Endometrial microvascular endothelial cells (primary cell): ENCODE data around the gene RUNDC1. TPM values are rescaled to one million over a fixed set of nuclear protein-coding genes. Genes with fewer than 3 reads are reported as not detected.

Experiments used
- in situ Hi-C: cut with HindIII; loops from 2 replicates; pipeline ENCODE4 v1.10.0; 2017; ENCODE audit warnings: low sequenced_read_pairs, low pct_unique_long_range_greater_than_20kb; ENCODE audit errors: inconsistent ontology term
- total RNA-seq: library from RNA; depleted of rRNA; stranded (reverse); fragments of >200 nt; gene quantifications from one replicate; pipeline ENCODE4 v1.2.3, GENCODE V29; 2015; ENCODE audit errors: inconsistent ontology term

Gene RUNDC1
- total RNA-seq, 1 donor from 2014 or later, result 7.3 TPM

DNA sequence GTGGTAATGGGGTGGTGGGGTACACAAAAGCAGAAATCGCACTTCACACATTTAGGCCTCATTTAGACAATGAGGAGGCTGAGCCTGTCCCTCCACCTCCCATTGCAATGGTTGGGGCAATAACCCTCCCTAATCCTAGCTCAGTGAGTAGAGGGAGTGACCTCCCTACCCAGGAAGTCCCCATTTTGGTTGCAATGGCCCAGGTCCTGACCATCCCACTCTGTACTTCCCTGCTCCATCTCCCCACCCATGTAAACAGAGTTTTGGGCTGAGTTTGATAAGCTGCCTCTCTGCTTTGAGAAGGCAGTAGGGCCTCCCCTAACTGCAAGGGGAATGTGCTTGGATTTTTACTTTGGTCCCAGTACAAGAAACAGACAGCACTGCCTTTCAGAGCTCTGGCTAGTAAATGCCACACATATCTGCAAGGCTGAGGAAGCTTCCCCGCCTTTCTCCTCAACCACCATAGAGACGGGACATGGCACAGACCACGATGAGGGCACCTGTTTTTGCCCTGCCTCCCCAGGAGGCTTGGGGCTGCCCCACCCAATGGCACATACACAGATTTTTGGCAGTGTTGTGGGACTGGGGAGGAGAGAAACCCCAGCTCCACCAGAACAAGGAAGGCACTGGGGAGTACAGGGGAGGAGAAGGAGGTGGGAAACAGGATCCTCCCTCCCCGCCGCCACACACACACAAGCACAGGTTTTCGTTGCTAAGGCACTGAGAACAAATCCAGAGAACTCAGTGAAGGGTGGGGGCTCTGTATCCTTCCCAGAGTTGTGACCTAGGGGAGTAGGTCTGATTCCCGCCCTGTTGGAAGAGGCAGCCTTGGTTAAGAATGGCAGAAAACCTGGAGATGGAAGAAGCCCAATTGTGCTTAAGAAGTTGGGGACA is 34.5 kb downstream of the RUNDC1 start:
- in situ Hi-C loops, result no loop called here

- in situ Hi-C loops, result no loop called here
Observed at GRCh38 chr17:43015579-43015978, 35.2 kb downstream of the RUNDC1 start.

DNA sequence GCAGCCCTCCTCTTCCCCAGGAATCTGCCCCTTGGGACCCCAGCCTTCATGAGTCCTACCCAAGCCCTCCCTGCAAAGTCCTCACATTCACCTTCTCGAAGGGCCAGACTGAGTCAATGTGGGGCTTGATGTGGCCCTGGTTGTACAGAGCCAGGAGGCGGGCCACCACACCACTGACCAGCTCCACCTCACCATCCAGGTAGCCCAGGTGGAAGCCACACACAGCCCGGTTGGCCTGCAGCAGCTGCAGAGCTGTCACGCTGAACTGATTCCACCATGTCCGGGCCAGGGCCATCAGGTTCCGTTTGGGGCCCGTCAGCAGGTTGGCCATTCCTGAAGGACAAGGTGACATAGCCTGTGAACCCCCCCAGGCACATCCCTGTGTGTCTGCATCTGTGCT is 35.9 kb downstream of the RUNDC1 start:
- in situ Hi-C loops, result no loop called here

DNA sequence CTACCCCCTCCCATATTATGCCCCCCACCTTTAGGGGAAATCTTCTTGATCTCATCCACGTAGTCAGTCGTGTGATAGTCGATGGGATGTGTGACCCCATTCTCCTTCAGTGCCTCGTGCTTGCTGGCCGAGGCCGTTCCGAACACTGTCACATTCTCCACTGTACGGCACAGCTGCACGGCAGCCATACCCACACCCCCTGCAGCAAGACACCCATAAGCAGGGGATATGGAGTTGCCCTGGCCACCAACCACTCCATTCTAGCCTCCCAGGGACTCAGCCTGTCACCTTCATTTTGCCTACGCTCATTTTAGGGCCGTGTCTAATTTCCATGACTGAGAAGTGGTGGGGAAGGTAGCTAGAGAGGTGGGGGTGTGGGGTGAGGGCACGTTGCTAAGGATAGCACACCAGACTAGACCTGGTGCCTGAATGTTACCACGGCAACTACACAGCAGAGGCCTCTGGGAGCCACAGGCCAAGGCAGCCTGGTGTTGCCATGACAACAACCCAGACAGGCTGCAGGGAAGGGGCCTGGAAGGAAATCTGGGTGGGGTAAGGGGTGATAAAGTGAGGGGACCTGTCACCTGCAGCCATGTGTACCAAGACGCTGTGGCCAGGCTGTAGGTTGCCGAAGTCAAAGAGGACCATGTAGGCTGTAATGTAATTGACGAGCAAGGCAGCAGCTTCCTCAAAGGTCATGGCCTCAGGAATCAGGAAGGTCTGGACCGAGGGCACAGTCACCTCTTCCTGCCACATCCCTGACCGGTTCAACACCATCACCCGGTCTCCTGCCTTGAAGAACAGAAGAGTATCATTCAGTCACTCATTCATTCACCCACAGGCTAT is 37.9 kb downstream of the RUNDC1 start:
- in situ Hi-C loops, result no loop called here

DNA sequence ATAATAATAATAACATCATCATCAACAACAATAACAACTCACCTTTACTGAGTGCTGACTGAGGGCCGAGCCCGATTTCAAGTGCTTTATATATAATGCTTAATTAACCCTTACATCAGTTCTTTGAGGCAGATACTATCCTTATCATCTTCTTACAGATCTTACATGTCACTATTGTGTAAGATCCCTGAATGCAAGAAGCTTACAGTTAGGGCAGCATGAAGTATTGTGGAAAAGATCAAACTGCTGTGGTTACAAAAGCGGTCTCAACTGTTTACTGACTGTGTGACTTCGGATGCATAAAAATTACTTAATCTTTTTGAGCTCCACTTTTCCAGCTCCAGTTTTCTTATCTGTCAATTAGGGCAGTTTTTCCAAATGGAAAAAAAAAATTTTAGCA is 38.6 kb downstream of the RUNDC1 start:
- in situ Hi-C loops, result no loop called here

- in situ Hi-C loops, result no loop called here
Observed at GRCh38 chr17:43019418-43019817, 39.1 kb downstream of the RUNDC1 start.

DNA sequence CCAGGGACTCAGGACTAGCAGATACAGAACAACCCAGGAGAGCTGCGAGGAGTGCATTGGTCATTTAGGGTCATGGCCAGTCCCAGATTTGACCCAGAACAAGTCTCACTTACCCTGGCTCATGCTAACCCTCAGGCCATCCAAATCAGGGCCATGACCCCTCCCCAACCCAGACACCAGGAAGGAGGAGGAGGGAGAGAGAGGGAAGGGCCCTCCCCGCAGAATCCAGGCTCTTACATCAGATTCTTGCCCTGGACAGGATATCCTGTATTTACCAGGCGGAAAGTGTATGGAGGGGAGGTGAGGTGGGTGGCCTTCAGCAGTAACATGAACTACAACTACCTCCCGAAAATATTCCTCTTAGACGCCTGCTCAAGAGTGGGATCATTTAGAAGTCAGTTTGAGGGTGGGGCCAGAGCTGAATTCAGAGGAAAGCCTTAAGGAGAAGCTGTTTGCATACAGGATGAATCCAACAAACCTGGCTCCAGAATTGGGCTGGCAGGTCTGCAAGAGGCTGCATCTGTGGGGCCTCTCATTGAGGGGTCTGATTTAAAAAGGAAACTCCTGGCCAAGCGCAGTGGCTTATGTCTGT is 39.8 kb downstream of the RUNDC1 start:
- in situ Hi-C loops, result no loop called here

GRCh38 chr17:43020789-43021740 is 40.7 kb downstream of the RUNDC1 start:
- in situ Hi-C loops, result no loop called here

DNA sequence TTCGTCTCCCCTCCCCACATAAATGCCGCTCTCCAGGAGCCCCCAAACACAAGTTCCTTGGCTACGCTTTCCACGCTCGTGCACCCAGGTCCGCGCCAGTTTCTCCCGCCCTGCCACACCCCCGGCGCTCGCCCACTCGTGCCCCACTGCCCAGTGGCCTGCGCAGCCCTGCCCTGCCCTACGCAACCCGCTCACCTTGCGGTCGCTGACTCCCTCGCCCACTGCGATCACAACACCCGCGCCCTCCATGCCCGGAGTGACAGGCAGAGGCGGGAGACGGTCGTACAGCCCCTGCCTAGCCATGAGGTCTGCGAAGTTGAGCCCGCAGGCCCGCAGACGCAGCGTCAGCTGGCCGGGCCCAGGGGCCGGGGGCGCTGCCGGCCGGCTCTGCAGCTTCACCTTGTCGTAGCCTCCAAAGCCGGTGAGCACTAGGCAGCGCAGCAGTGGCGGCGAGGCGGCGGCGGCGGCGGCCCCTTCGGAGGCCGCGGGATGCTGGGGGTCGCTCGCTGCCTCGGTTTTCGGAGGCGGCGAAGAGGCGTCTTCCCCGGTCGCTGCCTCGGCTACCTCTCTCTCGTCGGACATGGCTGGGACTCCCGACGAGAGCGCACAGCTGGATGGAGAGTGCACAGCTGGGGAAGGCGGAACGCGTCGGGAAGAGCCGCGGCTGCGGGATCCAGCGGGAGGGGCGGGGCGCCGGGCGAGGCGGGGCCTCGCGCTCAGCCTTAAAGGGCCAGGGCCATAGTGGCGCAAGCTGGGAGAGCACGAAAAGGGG is 41.6 kb downstream of the RUNDC1 start, which contains the start of gene VAT1:
Gene VAT1 (minus strand): TSS at position 645 of the 772 bp plus-strand sequence. CDS start 63 bp downstream, at position 582.
- in situ Hi-C loops, result no loop called here

DNA sequence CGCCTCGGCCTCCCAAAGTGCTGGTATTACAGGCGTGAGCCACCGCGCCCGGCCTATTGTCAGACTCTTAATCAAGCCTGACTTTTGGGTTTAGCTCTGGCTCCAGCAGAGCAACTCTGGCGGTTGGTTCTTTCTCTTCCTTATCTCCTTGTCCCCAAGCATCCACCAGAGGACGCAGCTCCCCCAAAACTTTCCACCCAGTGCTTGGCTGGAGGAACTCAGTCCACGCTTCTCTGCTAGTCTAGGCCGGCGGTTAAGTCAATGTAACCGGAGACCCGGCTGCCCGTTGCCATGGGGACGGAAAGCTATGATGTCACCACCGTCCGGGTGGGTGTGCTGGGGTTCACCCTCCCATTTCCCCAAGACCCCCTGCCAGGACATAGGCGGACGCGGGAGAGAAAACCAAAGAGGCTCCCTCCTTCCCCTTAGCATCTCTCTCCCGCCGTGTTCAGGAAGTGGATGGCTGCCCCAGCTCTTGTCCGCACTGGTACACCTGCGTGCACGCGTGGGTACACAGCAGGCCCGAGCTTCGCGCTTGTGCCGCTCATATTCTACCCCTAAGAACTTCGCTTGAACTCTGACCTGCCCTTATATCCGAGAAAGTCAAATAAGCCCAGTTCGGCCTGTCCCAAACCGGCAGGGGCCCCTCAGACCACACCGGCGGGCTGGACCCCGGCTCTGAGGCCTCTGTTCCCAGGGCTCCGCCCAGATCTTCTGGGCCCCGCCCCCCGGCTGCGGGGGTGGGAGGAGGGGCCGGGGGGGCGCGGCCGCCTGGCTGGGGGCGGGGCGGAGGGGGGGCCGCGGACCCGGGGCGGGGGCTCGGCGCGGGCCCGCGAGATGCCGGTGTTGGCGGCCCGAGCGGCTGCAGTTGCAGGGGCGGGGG is 44.3 kb downstream of the RUNDC1 start, which contains the start of gene RND2:
Gene RND2 (plus strand): TSS at position 825 of the 883 bp plus-strand sequence. CDS start 117 bp downstream, outside the sequence.
- in situ Hi-C loops, result no loop called here

DNA sequence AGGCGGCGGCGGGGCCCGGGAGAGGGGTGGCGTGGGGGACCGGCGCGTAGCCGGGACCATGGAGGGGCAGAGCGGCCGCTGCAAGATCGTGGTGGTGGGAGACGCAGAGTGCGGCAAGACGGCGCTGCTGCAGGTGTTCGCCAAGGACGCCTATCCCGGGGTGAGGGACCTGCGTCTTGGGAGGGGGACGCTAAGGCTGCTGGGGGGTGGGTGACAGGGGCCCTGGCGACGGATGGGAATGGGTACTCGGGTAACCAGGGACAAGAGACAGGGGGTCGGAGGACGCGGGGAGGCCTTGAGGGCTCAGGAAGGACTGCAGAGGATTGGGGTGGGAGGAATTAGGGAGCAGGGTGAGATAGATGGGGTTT is 44.9 kb downstream of the RUNDC1 start:
- in situ Hi-C loops, result no loop called here

DNA sequence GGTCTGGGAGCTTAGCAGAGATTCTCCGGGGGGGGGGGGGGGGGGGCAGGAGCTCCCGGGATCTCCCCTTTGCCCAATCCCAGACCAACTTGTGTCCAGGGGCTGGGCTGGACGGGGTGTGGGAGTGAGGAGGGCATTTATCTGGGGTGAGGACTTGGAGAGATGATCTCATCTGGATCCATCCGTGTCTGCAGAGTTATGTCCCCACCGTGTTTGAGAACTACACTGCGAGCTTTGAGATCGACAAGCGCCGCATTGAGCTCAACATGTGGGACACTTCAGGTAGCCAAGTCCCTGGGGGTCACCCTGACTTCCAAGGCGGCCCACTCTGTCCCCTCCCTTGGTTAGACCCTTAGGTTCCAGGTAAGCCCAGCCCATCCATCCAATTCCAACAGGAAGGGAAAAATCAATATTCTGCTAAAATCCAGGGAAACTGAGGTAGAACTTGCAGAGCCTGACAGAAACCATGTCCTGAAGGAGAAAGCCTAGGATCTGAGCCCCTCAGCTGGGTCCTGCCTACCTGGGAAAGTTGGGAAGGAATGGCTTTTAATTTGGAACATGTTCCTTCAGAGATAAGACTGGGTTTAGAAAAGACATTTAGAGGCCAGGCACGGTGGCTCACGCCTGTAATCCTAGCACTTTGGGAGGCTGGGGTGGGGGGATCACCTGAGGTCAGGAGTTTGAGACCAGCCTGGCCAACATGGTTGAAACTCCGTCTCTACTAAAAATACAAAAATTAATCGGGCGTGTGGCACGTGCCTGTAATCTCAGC is 45.6 kb downstream of the RUNDC1 start:
- in situ Hi-C loops, result no loop called here

- in situ Hi-C loops, result no loop called here
Observed at GRCh38 chr17:43026595-43026994, 46.2 kb downstream of the RUNDC1 start.

DNA sequence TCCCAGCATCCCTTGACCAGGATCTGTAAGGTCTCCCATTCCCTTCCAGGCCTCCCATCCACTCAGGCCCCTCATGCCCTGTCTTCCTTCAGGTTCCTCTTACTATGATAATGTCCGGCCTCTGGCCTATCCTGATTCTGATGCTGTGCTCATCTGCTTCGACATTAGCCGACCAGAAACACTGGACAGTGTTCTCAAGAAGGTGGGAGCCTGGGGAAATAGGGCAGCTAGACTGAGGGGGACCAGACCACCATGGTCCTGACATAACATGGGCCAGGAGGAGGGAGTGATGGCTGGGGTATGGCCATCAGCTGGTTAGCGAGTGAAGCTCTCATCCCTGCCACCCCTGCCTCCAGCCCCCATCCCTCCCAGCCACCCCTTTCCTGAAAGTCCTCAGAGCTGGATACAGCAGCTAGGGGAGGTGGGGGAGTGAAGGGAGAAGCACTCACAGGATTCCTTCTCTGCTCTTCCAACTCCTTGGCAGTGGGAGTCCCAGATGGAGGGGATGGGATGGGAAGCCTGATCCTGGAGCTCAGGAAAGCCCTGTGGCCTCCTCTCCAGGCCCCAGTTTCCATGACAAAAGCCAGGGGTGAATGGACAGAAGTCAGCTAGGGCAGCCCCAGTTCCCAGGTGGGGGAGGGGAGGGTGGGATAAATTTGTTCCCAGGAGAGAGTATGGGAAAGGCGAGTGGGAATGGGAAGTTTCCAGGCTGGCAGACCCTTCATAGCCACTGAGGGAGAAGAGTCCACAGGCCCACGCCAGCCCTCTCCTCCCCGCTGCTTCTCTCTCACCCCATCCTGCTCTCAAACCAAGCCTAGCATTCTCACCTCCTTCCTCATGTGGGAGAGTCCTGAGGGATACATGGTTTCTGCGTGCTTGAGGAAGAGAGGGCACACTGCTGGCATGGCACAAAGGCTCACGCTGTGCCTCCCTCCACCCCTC is 47.0 kb downstream of the RUNDC1 start:
- in situ Hi-C loops, result no loop called here

- in situ Hi-C loops, result no loop called here
Observed at GRCh38 chr17:43028221-43028861, 48.0 kb downstream of the RUNDC1 start.
